HEK293 (cell line): ENCODE results near the gene TMEM267.

Experiments
- GFI1B ChIP-seq: fragments of 450-650 bp; formaldehyde crosslinking; IDR thresholded peaks from 2 replicates; pipeline ENCODE4 v1.5.1; 2016; ENCODE audit warnings: missing biosample characterization, missing genetic modification characterization
- GLI4 ChIP-seq: fragments of 450-650 bp; formaldehyde crosslinking; IDR thresholded peaks from 2 replicates; pipeline ENCODE4 v1.5.1; 2016; ENCODE audit warnings: missing biosample characterization, missing genetic modification characterization
- INSM2 ChIP-seq: fragments of 450-650 bp; formaldehyde crosslinking; IDR thresholded peaks from 2 replicates; pipeline ENCODE4 v1.5.1; 2016; ENCODE audit warnings: missing biosample characterization, missing genetic modification characterization
- KLF8 ChIP-seq: fragments of 450-650 bp; formaldehyde crosslinking; IDR thresholded peaks from 2 replicates; pipeline ENCODE4 v1.5.1; 2016; ENCODE audit warnings: missing biosample characterization, missing genetic modification characterization
- KLF9 ChIP-seq: fragments of 450-650 bp; formaldehyde crosslinking; IDR thresholded peaks from 2 replicates; pipeline ENCODE4 v1.5.1; 2016; ENCODE audit warnings: missing biosample characterization, missing genetic modification characterization, low read depth
- PRDM1 ChIP-seq: fragments of 450-650 bp; formaldehyde crosslinking; IDR thresholded peaks from 2 replicates; pipeline ENCODE4; 2016; ENCODE audit warnings: missing biosample characterization, missing genetic modification characterization
- SCRT2 ChIP-seq: fragments of 450-650 bp; formaldehyde crosslinking; IDR thresholded peaks from 2 replicates; pipeline ENCODE4 v1.5.1; 2016; ENCODE audit warnings: missing biosample characterization, missing genetic modification characterization
- SP2 ChIP-seq: fragments of 450-650 bp; formaldehyde crosslinking; IDR thresholded peaks from 2 replicates; pipeline ENCODE4 v1.5.1; 2016; ENCODE audit warnings: missing biosample characterization, missing genetic modification characterization
- SP3 ChIP-seq: fragments of 450-650 bp; formaldehyde crosslinking; IDR thresholded peaks from 2 replicates; pipeline ENCODE4 v1.5.1; 2016; ENCODE audit warnings: missing biosample characterization, missing genetic modification characterization
- SP7 ChIP-seq: fragments of 450-650 bp; formaldehyde crosslinking; IDR thresholded peaks from 2 replicates; pipeline ENCODE4 v1.5.1; 2016; ENCODE audit warnings: missing biosample characterization, missing genetic modification characterization
- WT1 ChIP-seq: fragments of 450-650 bp; formaldehyde crosslinking; IDR thresholded peaks from 2 replicates; pipeline ENCODE4 v1.5.1; 2016; ENCODE audit warnings: missing biosample characterization, missing genetic modification characterization
- ZBTB20 ChIP-seq: fragments of 450-650 bp; formaldehyde crosslinking; IDR thresholded peaks from 2 replicates; pipeline ENCODE4 v1.5.1; 2016; ENCODE audit warnings: missing biosample characterization, missing genetic modification characterization
- ZFHX2 ChIP-seq: fragments of 450-650 bp; formaldehyde crosslinking; conservative IDR thresholded peaks from 2 replicates; pipeline ENCODE4 v1.5.1; 2016; ENCODE audit warnings: missing biosample characterization, missing genetic modification characterization
- ZFP37 ChIP-seq: fragments of 450-650 bp; formaldehyde crosslinking; IDR thresholded peaks from 2 replicates; pipeline ENCODE4 v1.5.1; 2016; ENCODE audit warnings: missing biosample characterization, missing genetic modification characterization
- ZNF10 ChIP-seq: fragments of 450-650 bp; formaldehyde crosslinking; IDR thresholded peaks from 2 replicates; pipeline ENCODE4 v1.5.1; 2017; ENCODE audit warnings: missing biosample characterization, missing genetic modification characterization
- ZNF174 ChIP-seq: fragments of 450-650 bp; formaldehyde crosslinking; IDR thresholded peaks from 2 replicates; pipeline ENCODE4 v1.5.0; 2017; ENCODE audit warnings: missing biosample characterization, mild to moderate bottlenecking, missing genetic modification characterization
- ZNF280C ChIP-seq: fragments of 450-650 bp; formaldehyde crosslinking; IDR thresholded peaks from 2 replicates; pipeline ENCODE4 v1.5.1; 2016; ENCODE audit warnings: missing biosample characterization, missing genetic modification characterization
- ZNF335 ChIP-seq: fragments of 450-650 bp; formaldehyde crosslinking; conservative IDR thresholded peaks from 2 replicates; pipeline ENCODE4 v1.5.1; 2016; ENCODE audit warnings: missing biosample characterization, missing genetic modification characterization
- ZNF423 ChIP-seq: fragments of 450-650 bp; formaldehyde crosslinking; IDR thresholded peaks from 2 replicates; pipeline ENCODE4 v1.5.1; 2016; ENCODE audit warnings: missing biosample characterization, missing genetic modification characterization
- ZNF473 ChIP-seq: fragments of 450-650 bp; formaldehyde crosslinking; IDR thresholded peaks from 2 replicates; pipeline ENCODE4 v1.5.1; 2017; ENCODE audit warnings: missing biosample characterization, missing genetic modification characterization
- ZNF501 ChIP-seq: fragments of 450-650 bp; formaldehyde crosslinking; IDR thresholded peaks from 2 replicates; pipeline ENCODE4 v1.5.1; 2016; ENCODE audit warnings: missing biosample characterization, missing genetic modification characterization
- ZNF514 ChIP-seq: fragments of 450-650 bp; formaldehyde crosslinking; IDR thresholded peaks from 2 replicates; pipeline ENCODE4 v1.5.1; 2016; ENCODE audit warnings: missing biosample characterization, missing genetic modification characterization
- ZNF610 ChIP-seq: fragments of 450-650 bp; formaldehyde crosslinking; IDR thresholded peaks from 2 replicates; pipeline ENCODE4 v1.5.1; 2016; ENCODE audit warnings: missing biosample characterization, missing genetic modification characterization, borderline replicate concordance
- ZNF629 ChIP-seq: fragments of 450-650 bp; formaldehyde crosslinking; IDR thresholded peaks from 2 replicates; pipeline ENCODE4 v1.5.1; 2017; ENCODE audit warnings: missing biosample characterization, missing genetic modification characterization
- ZNF677 ChIP-seq: fragments of 450-650 bp; IDR thresholded peaks from 2 replicates; pipeline ENCODE4 v1.5.0; 2018; ENCODE audit warnings: missing biosample characterization, mild to moderate bottlenecking, missing genetic modification characterization, moderate library complexity
- ZNF777 ChIP-seq: fragments of 450-650 bp; formaldehyde crosslinking; IDR thresholded peaks from 2 replicates; pipeline ENCODE4 v1.5.1; 2017; ENCODE audit warnings: missing biosample characterization, missing genetic modification characterization, borderline replicate concordance
- ZNF785 ChIP-seq: fragments of 450-650 bp; formaldehyde crosslinking; IDR thresholded peaks from 2 replicates; pipeline ENCODE4 v1.5.1; 2016; ENCODE audit warnings: missing biosample characterization, missing genetic modification characterization
- ZSCAN4 ChIP-seq: fragments of 450-650 bp; formaldehyde crosslinking; IDR thresholded peaks from 2 replicates; pipeline ENCODE4 v1.5.1; 2017; ENCODE audit warnings: missing biosample characterization, missing genetic modification characterization
- TF ChIP-seq, protein P1 (sequence below): fragments of 450-650 bp; formaldehyde crosslinking; IDR thresholded peaks from 2 replicates; pipeline ENCODE4 v1.5.1; 2016; ENCODE audit warnings: missing biosample characterization, missing genetic modification characterization
- TF ChIP-seq, protein P2 (sequence below): fragments of 450-650 bp; formaldehyde crosslinking; IDR thresholded peaks from 2 replicates; pipeline ENCODE4 v1.5.1; 2016; ENCODE audit warnings: missing biosample characterization, missing genetic modification characterization

Gene TMEM267

GRCh38 chr5:43514816-43515677, 31.4 kb upstream of the TMEM267 start, which contains the start of gene C5orf34 (continued):
- TF ChIP-seq ZSCAN4 (tag by site-specific recombination) (no peak), ZNF423 (tag by site-specific recombination) (no peak), ZFHX2 (tag by site-specific recombination) (peak; percentile 56), ZNF777 (tag by site-specific recombination) (no peak), ZNF10 (no peak), ZNF335 (tag by site-specific recombination) (peak; percentile 89), ZNF501 (tag by site-specific recombination) (peak; percentile 77; the same call in 1 of the 2 replicates), KLF8 (tag by site-specific recombination) (peak; percentile 39), GLI4 (no peak), PRDM1 (peak; percentile 95), SP3 (tag by site-specific recombination) (peak; percentile 83), SP2 (tag by site-specific recombination) (peak; percentile 95), KLF9 (tag by site-specific recombination) (no peak), ZNF785 (tag by site-specific recombination) (no peak), INSM2 (tag by site-specific recombination) (no peak), WT1 (no peak), GFI1B (peak; percentile 82), SCRT2 (tag by site-specific recombination) (peak; percentile 79), ZNF473 (tag by site-specific recombination) (no peak), SP7 (tag by site-specific recombination) (peak; percentile 63), ZNF280C (tag by site-specific recombination) (no peak), ZFP37 (tag by site-specific recombination) (peak; percentile 88), ZBTB20 (tag by site-specific recombination) (peak; percentile 44; the same call in 1 of the 2 replicates), ZNF514 (no peak), ZNF677 (tag by site-specific recombination) (no peak), ZNF610 (tag by site-specific recombination) (0 out of 2 replicates have a peak, but pooled peaks have one; percentile 65), ZNF629 (0 out of 2 replicates have a peak, but pooled peaks have one; percentile 36), ZNF174 (tag by site-specific recombination) (no peak)
- TF ChIP-seq, protein P1, sequence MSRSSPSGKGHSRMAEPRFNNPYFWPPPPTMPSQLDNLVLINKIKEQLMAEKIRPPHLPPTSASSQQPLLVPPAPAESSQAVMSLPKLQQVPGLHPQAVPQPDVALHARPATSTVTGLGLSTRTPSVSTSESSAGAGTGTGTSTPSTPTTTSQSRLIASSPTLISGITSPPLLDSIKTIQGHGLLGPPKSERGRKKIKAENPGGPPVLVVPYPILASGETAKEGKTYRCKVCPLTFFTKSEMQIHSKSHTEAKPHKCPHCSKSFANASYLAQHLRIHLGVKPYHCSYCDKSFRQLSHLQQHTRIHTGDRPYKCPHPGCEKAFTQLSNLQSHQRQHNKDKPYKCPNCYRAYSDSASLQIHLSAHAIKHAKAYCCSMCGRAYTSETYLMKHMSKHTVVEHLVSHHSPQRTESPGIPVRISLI (tag by site-specific recombination), result peak; percentile 94
- TF ChIP-seq, protein P2, sequence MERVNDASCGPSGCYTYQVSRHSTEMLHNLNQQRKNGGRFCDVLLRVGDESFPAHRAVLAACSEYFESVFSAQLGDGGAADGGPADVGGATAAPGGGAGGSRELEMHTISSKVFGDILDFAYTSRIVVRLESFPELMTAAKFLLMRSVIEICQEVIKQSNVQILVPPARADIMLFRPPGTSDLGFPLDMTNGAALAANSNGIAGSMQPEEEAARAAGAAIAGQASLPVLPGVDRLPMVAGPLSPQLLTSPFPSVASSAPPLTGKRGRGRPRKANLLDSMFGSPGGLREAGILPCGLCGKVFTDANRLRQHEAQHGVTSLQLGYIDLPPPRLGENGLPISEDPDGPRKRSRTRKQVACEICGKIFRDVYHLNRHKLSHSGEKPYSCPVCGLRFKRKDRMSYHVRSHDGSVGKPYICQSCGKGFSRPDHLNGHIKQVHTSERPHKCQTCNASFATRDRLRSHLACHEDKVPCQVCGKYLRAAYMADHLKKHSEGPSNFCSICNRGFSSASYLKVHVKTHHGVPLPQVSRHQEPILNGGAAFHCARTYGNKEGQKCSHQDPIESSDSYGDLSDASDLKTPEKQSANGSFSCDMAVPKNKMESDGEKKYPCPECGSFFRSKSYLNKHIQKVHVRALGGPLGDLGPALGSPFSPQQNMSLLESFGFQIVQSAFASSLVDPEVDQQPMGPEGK, result no peak; the same call in 1 of the 2 replicates
